GM23248 (cell line): ENCODE results near the gene SH3TC2.

Source experiments
- EZH2 ChIP-seq: fragments of 200-600 bp; sonication (generic); IDR thresholded peaks from 2 replicates; pipeline ENCODE4 v1.6.1; 2018; ENCODE audit warnings: antibody characterized with exemption, mild to moderate bottlenecking; ENCODE audit not compliant: insufficient read depth, poor library complexity, severe bottlenecking
- EZH2phosphoT487 ChIP-seq: fragments of 200-600 bp; sonication (generic); IDR thresholded peaks from 2 replicates; pipeline ENCODE4 v1.6.1; 2018; ENCODE audit warnings: antibody characterized with exemption, moderate library complexity, mild to moderate bottlenecking, low read depth; ENCODE audit not compliant: insufficient read depth

GRCh38 chr5:148989567-148989966 is 73.3 kb downstream of the SH3TC2 start:
- no peak for TF ChIP-seq EZH2
- no peak for TF ChIP-seq EZH2phosphoT487
